OCI-LY1 (cell line): ENCODE measurements around the gene RPL22L1.
A peak's percentile ranks its signal among the peaks of the same experiment; 100 is the strongest.

ENCODE experiments used
- EZH2 ChIP-seq: fragments of 200-600 bp; sonication (generic), shearing (Covaris generic); IDR thresholded peaks from 2 replicates; pipeline ENCODE4 v1.8.0; 2017; ENCODE audit warnings: borderline replicate concordance, mixed run types, mild to moderate bottlenecking, antibody characterized with exemption, low read length, moderate library complexity, mixed read lengths
- TF ChIP-seq, protein P1 (sequence below): fragments of 200-600 bp; sonication (generic), shearing (Covaris generic); IDR thresholded peaks from 2 replicates; pipeline ENCODE4 v1.5.1; 2017; ENCODE audit warnings: mild to moderate bottlenecking, antibody characterized with exemption, low read length, moderate library complexity, mixed read lengths

- TF ChIP-seq, protein P1, sequence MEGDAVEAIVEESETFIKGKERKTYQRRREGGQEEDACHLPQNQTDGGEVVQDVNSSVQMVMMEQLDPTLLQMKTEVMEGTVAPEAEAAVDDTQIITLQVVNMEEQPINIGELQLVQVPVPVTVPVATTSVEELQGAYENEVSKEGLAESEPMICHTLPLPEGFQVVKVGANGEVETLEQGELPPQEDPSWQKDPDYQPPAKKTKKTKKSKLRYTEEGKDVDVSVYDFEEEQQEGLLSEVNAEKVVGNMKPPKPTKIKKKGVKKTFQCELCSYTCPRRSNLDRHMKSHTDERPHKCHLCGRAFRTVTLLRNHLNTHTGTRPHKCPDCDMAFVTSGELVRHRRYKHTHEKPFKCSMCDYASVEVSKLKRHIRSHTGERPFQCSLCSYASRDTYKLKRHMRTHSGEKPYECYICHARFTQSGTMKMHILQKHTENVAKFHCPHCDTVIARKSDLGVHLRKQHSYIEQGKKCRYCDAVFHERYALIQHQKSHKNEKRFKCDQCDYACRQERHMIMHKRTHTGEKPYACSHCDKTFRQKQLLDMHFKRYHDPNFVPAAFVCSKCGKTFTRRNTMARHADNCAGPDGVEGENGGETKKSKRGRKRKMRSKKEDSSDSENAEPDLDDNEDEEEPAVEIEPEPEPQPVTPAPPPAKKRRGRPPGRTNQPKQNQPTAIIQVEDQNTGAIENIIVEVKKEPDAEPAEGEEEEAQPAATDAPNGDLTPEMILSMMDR, result peak; percentile 21; the same call in 1 of the 2 replicates
- no peak for TF ChIP-seq EZH2
Observed at GRCh38 chr3:170869645-170870593, at the start of gene RPL22L1.
